H9 (cell line): ENCODE results near the gene GPC6. TPM values are rescaled to one million over a fixed set of nuclear protein-coding genes. Genes with fewer than 3 reads are reported as not detected.

Source experiments
- DNase-seq: peaks from one replicate; pipeline ENCODE4 v3.0.0-alpha.2; 2017
- H2AFZ ChIP-seq: one replicate; pipeline ENCODE4 v1.6.1; 2013; ENCODE audit warnings: mild to moderate bottlenecking, low read length, control low read depth, moderate library complexity
- H2AK5ac ChIP-seq: 2 replicates; pipeline ENCODE4 v1.6.1; 2013; ENCODE audit warnings: low read length, control low read depth, mixed read lengths; ENCODE audit not compliant: insufficient read length
- H2BK120ac ChIP-seq: one replicate; pipeline ENCODE4 v1.6.1; 2013; ENCODE audit warnings: low read depth, mild to moderate bottlenecking, low read length, control low read depth, inconsistent platforms; ENCODE audit not compliant: poor library complexity, severe bottlenecking
- H2BK12ac ChIP-seq: 2 replicates; pipeline ENCODE4 v1.6.1; 2013; ENCODE audit warnings: low read length, control low read depth, mixed read lengths, low read depth; ENCODE audit not compliant: insufficient read length
- H2BK15ac ChIP-seq: 2 replicates; pipeline ENCODE4 v1.6.1; 2013; ENCODE audit warnings: low read depth, low read length, control low read depth
- H2BK20ac ChIP-seq: one replicate; pipeline ENCODE4 v1.6.1; 2013; ENCODE audit warnings: low read depth, mild to moderate bottlenecking, low read length, control low read depth, inconsistent platforms; ENCODE audit not compliant: poor library complexity, severe bottlenecking
- H2BK5ac ChIP-seq: 2 replicates; pipeline ENCODE4 v1.6.1; 2013; ENCODE audit warnings: low read length, control low read depth, mixed read lengths; ENCODE audit not compliant: insufficient read length
- H3K14ac ChIP-seq: 2 replicates; pipeline ENCODE4 v1.6.1; 2013; ENCODE audit warnings: low read length, control low read depth; ENCODE audit not compliant: insufficient read depth
- H3K18ac ChIP-seq: 2 replicates; pipeline ENCODE4 v1.6.1; 2013; ENCODE audit warnings: low read depth, mild to moderate bottlenecking, mixed read lengths, low read length, control low read depth; ENCODE audit not compliant: insufficient read length
- H3K23ac ChIP-seq: 2 replicates; pipeline ENCODE4 v1.6.1; 2013; ENCODE audit warnings: low read length, control low read depth, mixed read lengths, low read depth; ENCODE audit not compliant: insufficient read length
- H3K23me2 ChIP-seq: 2 replicates; pipeline ENCODE4 v1.6.1; 2013; ENCODE audit warnings: low read depth, mild to moderate bottlenecking, mixed read lengths, low read length, control low read depth; ENCODE audit not compliant: insufficient read length, poor library complexity, severe bottlenecking
- H3K27ac ChIP-seq: 2 replicates; pipeline ENCODE4 v1.5.1; 2013; ENCODE audit warnings: low read length, control low read depth, mixed read lengths, low read depth; ENCODE audit not compliant: insufficient read length
- H3K27me3 ChIP-seq: 2 replicates; pipeline ENCODE4 v1.6.1; 2013; ENCODE audit warnings: low read length, control low read depth, inconsistent platforms; ENCODE audit not compliant: insufficient read depth
- H3K4ac ChIP-seq: 2 replicates; pipeline ENCODE4 v1.6.1; 2013; ENCODE audit warnings: low read depth, mild to moderate bottlenecking, control low read depth, inconsistent platforms, low read length, moderate library complexity
- H3K4me1 ChIP-seq: 2 replicates; pipeline ENCODE4 v1.6.1; 2013; ENCODE audit warnings: low read length, control low read depth, inconsistent platforms; ENCODE audit not compliant: insufficient read depth
- H3K4me2 ChIP-seq: 2 replicates; pipeline ENCODE4 v1.6.1; 2013; ENCODE audit warnings: low read length, control low read depth, mixed read lengths; ENCODE audit not compliant: insufficient read length, insufficient read depth
- H3K56ac ChIP-seq: 2 replicates; pipeline ENCODE4 v1.6.1; 2013; ENCODE audit warnings: low read depth, mild to moderate bottlenecking, mixed read lengths, low read length, control low read depth; ENCODE audit not compliant: insufficient read length
- H3K79me1 ChIP-seq: 2 replicates; pipeline ENCODE4 v1.6.1; 2013; ENCODE audit warnings: low read depth, mild to moderate bottlenecking, moderate library complexity, low read length, control low read depth, inconsistent platforms; ENCODE audit not compliant: insufficient read depth, poor library complexity, severe bottlenecking
- H3K79me2 ChIP-seq: 2 replicates; pipeline ENCODE4 v1.6.1; 2013; ENCODE audit warnings: low read length, control low read depth, inconsistent platforms; ENCODE audit not compliant: insufficient read depth
- H3K9ac ChIP-seq: 2 replicates; pipeline ENCODE4 v1.6.1; 2013; ENCODE audit warnings: low read length, control low read depth, mixed read lengths; ENCODE audit not compliant: insufficient read length; ENCODE audit errors: extremely low read depth
- H3K9me3 ChIP-seq: one replicate; pipeline ENCODE4 v1.6.1; 2013; ENCODE audit warnings: low read depth, low read length, inconsistent platforms; ENCODE audit not compliant: control insufficient read depth
- H3T11ph ChIP-seq: one replicate; pipeline ENCODE4 v1.6.1; 2013; ENCODE audit warnings: mild to moderate bottlenecking, low read length, control low read depth, inconsistent platforms
- H4K20me1 ChIP-seq: one replicate; pipeline ENCODE4 v1.6.1; 2013; ENCODE audit not compliant: control insufficient read depth, insufficient read length, insufficient read depth
- H4K5ac ChIP-seq: 2 replicates; pipeline ENCODE4 v1.6.1; 2013; ENCODE audit warnings: low read depth, mild to moderate bottlenecking, mixed read lengths, low read length, control low read depth; ENCODE audit not compliant: insufficient read length
- H4K8ac ChIP-seq: replicated peaks from 2 replicates; pipeline ENCODE4 v1.6.1; 2013; ENCODE audit warnings: low read length, control low read depth, mixed read lengths, low read depth; ENCODE audit not compliant: insufficient read length
- H4K91ac ChIP-seq: 2 replicates; pipeline ENCODE4 v1.6.1; 2013; ENCODE audit warnings: low read depth, mild to moderate bottlenecking, moderate library complexity, mixed read lengths, low read length, control low read depth; ENCODE audit not compliant: insufficient read length
- H3K27ac Mint-ChIP-seq, 3 experiments: 2 replicates in 2 of 3; 3 replicates in 1 of 3; pipeline ENCODE4 v1.8.0; 2020 to 2021; ENCODE audit warnings: mixed read lengths in 3 of 3, mild to moderate bottlenecking in 1 of 3, moderate library complexity in 1 of 3
- H3K27me3 Mint-ChIP-seq: 2 replicates; pipeline ENCODE4 v1.8.0; 2021; ENCODE audit warnings: low read depth, mild to moderate bottlenecking, moderate library complexity, mixed read lengths
- H3K36me3 Mint-ChIP-seq, 3 experiments: 2 replicates in 2 of 3; 3 replicates in 1 of 3; pipeline ENCODE4 v1.8.0; 2020 to 2021; ENCODE audit warnings: low read depth in 3 of 3, mixed read lengths in 3 of 3; ENCODE audit not compliant: insufficient read depth in 1 of 3
- H3K4me1 Mint-ChIP-seq, 2 experiments: 2 replicates each; pipeline ENCODE4 v1.8.0; 2020; ENCODE audit warnings: mixed read lengths in 2 of 2
- H3K4me3 Mint-ChIP-seq, 2 experiments: 2 replicates in 1 of 2; 3 replicates in 1 of 2; pipeline ENCODE4 v1.8.0; 2020 to 2021; ENCODE audit warnings: mild to moderate bottlenecking in 2 of 2, mixed read lengths in 2 of 2, moderate library complexity in 1 of 2
- H3K9me3 Mint-ChIP-seq, 2 experiments: 2 replicates in 1 of 2; 3 replicates in 1 of 2; pipeline ENCODE4 v1.8.0; 2020; ENCODE audit warnings: mild to moderate bottlenecking in 2 of 2, mixed read lengths in 2 of 2, moderate library complexity in 1 of 2
- CTCF ChIP-seq: fragments of 200-600 bp; sonication (generic); conservative IDR thresholded peaks from 3 replicates; pipeline ENCODE4 v1.8.0; 2021; ENCODE audit warnings: antibody characterized with exemption, mild to moderate bottlenecking
- WGBS: extraction: QIAGEN DNeasy Blood & Tissue Kit; methylation state at CpG from one replicate; pipeline ENCODE4 v1.1.7; 2013; ENCODE audit warnings: missing lambda C conversion rate, low lambda C conversion rate, mixed read lengths; ENCODE audit not compliant: insufficient read length; ENCODE audit errors: extremely low coverage; 5-methylcytosine and 5-hydroxymethylcytosine counted together
- total RNA-seq: library from RNA; stranded (reverse); gene quantifications from 2 replicates; pipeline ENCODE4 v1.2.1, GENCODE V29; 2021

GPC6 gene
- total RNA-seq, 1 experiment from 2014 or later, result 15.6 TPM

DNA sequence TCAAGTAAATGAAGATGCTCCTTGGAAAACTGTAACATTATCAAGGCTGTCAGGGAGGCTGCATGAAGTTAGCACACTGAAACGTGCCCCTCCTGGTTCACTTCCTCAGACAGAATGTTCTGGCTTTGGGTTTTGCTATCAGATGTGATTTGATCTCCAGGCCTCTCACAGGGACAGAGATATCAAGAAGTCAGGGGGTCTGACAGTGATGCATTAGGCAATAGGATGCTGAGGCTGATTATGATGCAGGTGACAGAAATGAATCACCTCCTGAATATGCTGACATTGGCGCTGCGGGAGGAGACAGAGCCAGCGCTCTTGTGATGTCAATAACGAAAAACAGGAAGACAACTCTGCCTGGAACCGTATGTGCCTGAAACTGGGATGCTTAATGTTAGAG, 974.4 kb downstream of the GPC6 start:
- no peak overlapping the region for H3K4ac ChIP-seq
- H3K9ac ChIP-seq, result no peak overlapping the region
- H3K4me1 ChIP-seq, result no peaks in the 10 kb centered on the region
- Mint-ChIP-seq H3K36me3 (no peaks in the 10 kb centered on the region), H3K27ac (no peak overlapping the region), H3K4me3 (no peak overlapping the region), H3K27me3 (no peaks in the 10 kb centered on the region), H3K9me3 (no peaks in the 10 kb centered on the region), H3K4me1 (no peaks in the 10 kb centered on the region; a peak in 1 of 4 replicates)
- no peak overlapping the region for H3K18ac ChIP-seq
- no peak overlapping the region for H3K27ac ChIP-seq
- H2BK5ac ChIP-seq, result no peak overlapping the region
- H2AK5ac ChIP-seq, result no peak overlapping the region
- no peak overlapping the region for H3K23ac ChIP-seq
- H4K8ac ChIP-seq, result no peak overlapping the region
- no peak overlapping the region for H3K56ac ChIP-seq
- DNase-seq, result no peak
- TF ChIP-seq CTCF, result no peak
- H2BK20ac ChIP-seq, result no peak overlapping the region
- no peak overlapping the region for H3K14ac ChIP-seq
- no peaks in the 10 kb centered on the region for H4K20me1 ChIP-seq
- H3K9me3 ChIP-seq, result no peaks in the 10 kb centered on the region
- H4K91ac ChIP-seq, result no peak overlapping the region
- H3K79me2 ChIP-seq, result no peaks in the 10 kb centered on the region
- no peak overlapping the region for H2BK15ac ChIP-seq
- no peak overlapping the region for H4K5ac ChIP-seq
- H2AFZ ChIP-seq, result no peak overlapping the region
- no peaks in the 10 kb centered on the region for H3K79me1 ChIP-seq
- no peak overlapping the region for H2BK120ac ChIP-seq
- H3K27me3 ChIP-seq, result no peaks in the 10 kb centered on the region
- WGBS, result no CpG with 5 or more reads among the region's 6 CpGs
- H3K23me2 ChIP-seq, result no peaks in the 10 kb centered on the region
- H2BK12ac ChIP-seq, result no peak overlapping the region
- H3K4me2 ChIP-seq, result no peak overlapping the region
- no peak overlapping the region for H3T11ph ChIP-seq
